ENCODE data around the gene ADAM12.
"Not testable (repeated sequence)": the region's sequence is repeated elsewhere in the genome, so short reads cannot be mapped to it uniquely, and the experiment has no call there.

Gene ADAM12

DNA sequence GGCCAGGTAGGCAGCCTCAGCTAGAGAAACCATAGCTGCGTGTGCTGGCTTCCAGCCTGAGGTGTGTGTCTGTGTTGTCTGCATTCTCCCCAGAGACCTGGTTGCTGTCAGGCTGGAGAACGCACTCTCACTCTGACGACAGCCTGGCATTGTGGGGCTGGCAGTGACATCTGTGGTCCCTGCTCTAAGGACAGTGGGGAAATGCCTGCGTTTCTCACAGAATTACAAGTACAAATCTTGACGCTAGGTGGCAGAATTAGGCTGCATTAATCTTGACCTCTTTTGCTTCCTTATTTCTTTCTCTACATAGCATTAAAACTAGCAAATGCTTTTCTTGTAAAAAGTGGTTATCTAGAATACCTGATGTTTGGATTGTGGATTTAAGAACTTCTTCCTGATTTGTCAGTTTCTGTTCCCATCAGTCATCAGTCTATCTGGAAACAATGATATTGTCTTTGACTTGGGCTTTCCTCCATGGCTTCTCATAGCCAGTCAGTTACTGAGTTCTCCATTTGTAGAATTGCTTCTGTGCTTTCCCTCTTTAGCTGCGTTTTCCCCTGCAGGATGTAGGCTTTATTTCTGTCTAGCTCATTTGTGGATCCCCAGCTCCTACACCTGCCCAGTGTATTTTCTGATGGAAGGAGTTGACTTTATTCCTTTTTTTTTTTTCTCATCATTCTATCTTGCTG, 405.9 kb downstream of the ADAM12 start:
- DNase-seq (ENCODE audit: low spot score) = peak; percentile 58

DNA sequence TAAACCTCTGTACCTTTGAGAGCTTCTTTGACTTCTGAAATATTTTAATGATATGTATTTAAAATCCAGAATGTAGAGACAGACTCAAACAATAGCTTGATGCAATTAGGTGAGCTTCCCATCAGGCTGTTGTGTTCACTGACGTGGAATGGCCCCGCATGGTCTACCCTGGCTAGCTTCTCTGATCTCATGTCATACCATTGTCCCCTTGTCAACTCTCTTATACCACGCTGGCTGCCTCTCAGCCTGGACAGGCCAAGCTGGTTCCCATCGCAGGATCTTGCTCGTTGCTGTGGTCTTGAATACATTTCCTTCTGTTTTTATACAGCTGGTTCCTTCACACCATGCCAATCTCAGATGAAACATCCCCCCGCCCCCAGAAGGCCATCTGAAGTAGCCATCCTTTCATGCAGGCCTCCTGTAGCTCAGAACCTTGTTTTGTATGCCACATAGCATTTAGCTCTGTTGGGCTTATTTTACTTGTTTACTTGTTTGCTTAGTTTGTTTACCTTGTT, 407.7 kb downstream of the ADAM12 start:
- DNase-seq (ENCODE audit: low spot score) = no peak

DNA sequence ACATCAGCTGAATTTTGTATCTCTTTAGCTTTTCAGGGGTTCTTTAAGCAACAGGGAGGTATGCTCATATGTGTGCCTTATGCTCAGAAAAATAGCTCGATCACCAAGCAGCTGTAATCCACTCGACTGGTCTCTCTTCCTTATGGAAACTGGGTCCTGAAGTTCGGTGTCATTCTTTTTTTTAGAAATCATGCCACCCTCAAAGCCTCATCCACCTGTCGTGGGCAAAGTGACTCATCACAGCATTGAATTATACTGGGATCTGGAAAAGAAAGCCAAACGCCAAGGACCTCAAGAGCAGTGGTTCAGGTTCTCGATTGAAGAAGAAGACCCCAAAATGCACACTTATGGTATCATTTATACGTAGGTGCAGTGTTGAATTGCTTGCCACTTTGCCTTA, 408.3 kb downstream of the ADAM12 start:
- no peak for DNase-seq (ENCODE audit: low spot score)

- no peak for DNase-seq (ENCODE audit: low spot score)
These were observed 411.2 kb downstream of the ADAM12 start for GRCh38 chr10:125976960-125977605.

- DNase-seq (ENCODE audit: low spot score) = not testable (repeated sequence)
These were observed 418.1 kb downstream of the ADAM12 start for GRCh38 chr10:125970077-125970630.

DNA sequence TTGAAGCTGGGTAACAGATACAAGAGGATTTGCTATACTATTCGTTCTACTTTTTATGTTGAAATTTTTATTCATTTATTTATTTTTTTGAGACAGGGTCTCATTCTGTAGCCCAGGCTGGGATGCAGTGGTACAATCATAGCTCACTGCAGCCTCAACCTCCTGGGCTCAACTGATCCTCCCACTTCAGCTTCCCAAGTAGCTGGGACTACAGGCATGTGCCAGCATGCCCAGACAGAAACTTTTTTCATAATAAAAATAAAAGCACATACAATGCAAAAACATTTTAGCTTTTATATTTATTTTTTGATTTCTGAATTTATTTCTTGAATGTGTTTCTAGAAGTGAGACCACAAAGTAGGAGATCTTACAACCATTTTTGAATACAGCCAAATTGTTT, 420.7 kb downstream of the ADAM12 start:
- DNase-seq (ENCODE audit: low spot score) = no peak

- DNase-seq (ENCODE audit: low spot score) = no peak
These were observed 423.7 kb downstream of the ADAM12 start for GRCh38 chr10:125964558-125964957.
